Uterus (tissue), 2 donors: Measurements from ENCODE around the gene TCF12.

Experiments used
- POLR2A ChIP-seq, 2 donors: fragments of 450-650 bp; IDR thresholded peaks; one replicate each; pipeline ENCODE4 v1.6.1; 2016; ENCODE audit warnings: antibody characterized with exemption in 2 of 2, mild to moderate bottlenecking in 1 of 2, moderate library complexity in 1 of 2
- TF ChIP-seq, protein P1 (sequence below), 4 experiments: fragments of 200-600 bp in 2 of 4; fragments of 450-650 bp in 2 of 4; sonication (generic) in 2 of 4; IDR thresholded peaks; one replicate each; pipeline ENCODE4 v1.5.1; 2016 to 2019; ENCODE audit warnings: antibody characterized with exemption in 4 of 4, mild to moderate bottlenecking in 2 of 4, moderate library complexity in 1 of 4

DNA sequence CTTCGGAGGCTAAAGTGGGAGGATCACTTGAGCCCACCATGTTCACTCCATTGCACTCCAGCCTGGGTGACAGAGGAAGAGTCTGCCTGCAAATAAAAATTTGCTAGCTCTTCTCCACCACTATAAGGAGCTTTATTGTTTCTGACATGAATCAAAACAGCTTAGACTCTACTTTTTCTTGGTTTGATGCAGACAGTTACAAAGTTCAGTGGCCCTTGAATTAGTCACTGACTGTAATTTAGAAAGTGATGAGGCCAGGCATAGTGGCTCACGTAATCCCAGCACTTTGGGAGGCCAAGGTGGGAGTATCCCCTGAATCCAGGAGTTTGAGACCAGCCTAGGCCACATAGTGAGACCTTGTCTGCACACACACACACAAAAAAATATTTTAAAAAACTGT, 285.5 kb downstream of the TCF12 start:
- TF ChIP-seq, protein P1, sequence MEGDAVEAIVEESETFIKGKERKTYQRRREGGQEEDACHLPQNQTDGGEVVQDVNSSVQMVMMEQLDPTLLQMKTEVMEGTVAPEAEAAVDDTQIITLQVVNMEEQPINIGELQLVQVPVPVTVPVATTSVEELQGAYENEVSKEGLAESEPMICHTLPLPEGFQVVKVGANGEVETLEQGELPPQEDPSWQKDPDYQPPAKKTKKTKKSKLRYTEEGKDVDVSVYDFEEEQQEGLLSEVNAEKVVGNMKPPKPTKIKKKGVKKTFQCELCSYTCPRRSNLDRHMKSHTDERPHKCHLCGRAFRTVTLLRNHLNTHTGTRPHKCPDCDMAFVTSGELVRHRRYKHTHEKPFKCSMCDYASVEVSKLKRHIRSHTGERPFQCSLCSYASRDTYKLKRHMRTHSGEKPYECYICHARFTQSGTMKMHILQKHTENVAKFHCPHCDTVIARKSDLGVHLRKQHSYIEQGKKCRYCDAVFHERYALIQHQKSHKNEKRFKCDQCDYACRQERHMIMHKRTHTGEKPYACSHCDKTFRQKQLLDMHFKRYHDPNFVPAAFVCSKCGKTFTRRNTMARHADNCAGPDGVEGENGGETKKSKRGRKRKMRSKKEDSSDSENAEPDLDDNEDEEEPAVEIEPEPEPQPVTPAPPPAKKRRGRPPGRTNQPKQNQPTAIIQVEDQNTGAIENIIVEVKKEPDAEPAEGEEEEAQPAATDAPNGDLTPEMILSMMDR (IDR thresholded peaks at IDR 0.05) = no peak
- TF ChIP-seq POLR2A (IDR thresholded peaks at IDR 0.05) = no peak
